ENCODE results near the gene SALL2.
"Not testable (repeated sequence)": the region's sequence is repeated elsewhere in the genome, so short reads cannot be mapped to it uniquely, and the experiment has no call there.

Gene SALL2

DNA sequence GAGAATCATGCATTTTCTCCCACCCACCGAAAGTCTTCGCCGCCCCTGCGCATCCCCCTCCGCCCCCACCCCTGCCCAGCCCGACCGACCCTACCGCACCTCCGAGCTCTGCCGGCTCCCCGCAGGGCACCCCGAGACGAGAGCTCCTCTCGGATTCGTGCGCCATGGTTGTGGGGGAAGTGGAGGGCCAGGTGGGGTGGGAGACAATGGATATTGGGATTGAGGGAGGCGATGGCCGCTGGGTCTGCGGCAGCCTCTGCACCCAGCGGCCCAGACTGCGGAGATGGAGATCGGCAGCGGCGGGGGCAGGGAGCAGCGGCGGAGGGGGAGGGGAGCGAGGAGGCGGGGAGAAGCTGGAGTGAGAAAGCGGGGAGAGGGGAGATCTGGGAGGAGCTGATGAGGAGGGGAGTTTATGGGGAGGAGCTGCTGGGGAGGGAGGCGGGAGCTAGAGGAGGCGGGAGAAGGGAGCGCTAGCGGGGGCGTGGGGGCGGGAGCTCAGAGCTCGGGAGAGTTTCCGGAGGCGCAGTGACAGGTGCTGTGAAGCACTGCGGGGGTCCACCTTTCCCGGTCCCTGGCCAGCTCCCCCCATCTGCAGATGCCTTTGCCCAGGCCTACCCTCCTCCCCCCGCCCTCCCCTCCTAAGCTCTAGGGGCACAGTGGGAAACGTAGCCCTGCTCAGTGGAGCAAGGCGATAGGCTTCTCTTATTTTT lies at the start of gene SALL2:
Gene SALL2, minus strand, starts transcription at position 385 of the 710 bp plus-strand sequence. Its CDS starts 219 bp downstream, at position 166.
- peak; percentile 74 for DNase-seq

- DNase-seq = peak; percentile 6
Measured at GRCh38 chr14:21575661-21576060, 49.5 kb upstream of the SALL2 start.

GRCh38 chr14:21572604-21573003 lies 46.5 kb upstream of the SALL2 start:
- DNase-seq = no peak

DNA sequence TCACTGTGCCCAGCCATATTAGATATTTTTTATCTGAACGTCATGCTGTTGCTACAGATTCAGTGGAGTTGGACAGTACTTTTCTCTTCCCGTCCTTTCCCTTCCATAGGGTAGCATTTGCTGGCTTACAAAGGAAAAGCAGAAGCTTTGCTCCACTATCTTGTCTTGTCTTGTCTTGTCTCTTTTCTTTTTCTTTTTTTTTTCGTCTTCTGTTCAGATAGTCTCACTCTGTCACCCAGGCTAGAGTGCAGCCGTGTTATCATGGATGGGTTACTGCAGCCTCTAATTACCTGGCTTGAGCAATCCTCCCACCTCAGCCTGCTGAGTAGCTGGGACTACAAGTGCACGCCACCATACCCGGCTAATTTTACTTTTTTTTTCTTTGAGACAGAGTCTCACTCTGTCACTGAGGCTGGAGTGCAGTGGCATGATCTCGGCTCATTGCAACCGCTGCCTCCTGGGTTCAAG lies 32.6 kb upstream of the SALL2 start:
- no peak for DNase-seq

DNA sequence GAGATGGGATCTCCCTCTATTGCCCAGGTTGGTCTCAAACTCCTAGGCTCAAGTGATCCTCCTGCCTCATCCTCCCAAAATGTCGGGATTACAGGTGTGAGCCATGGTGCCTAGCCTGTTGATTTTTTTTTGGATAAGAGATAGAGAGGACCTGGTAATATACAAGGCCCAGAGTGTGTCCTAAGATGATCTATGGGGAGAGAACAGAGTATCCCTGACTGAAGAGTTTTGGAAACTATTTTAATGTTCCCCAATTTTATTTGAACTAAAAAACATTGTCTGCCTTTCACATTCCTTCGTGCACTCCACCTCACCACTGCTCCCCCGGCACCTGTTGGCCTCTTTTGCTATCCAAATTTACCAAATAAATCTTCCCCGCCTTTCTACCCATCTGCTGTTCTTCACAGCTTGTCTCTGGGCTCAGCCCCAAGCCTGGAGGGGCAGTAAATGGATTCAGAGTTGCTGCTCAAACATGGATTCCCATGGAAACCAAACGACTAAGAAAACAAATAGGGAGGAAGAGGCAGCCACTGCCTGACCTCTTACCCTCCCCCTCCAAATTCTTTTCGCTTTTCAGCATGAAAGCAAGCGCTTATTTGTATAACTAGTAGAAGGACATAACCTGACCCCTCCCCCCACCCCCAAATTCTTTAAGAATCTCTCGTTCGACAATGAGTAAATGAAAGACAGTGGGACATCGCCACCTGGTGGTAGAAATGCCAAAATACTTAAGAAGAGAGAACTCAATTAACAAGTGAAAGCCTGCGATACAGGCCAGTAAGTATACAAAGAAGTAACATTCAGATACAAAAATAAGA lies 31.1 kb upstream of the SALL2 start:
- DNase-seq = peak; percentile 85

- no peak for DNase-seq
Measured at GRCh38 chr14:21556378-21557083, 30.4 kb upstream of the SALL2 start.

DNA sequence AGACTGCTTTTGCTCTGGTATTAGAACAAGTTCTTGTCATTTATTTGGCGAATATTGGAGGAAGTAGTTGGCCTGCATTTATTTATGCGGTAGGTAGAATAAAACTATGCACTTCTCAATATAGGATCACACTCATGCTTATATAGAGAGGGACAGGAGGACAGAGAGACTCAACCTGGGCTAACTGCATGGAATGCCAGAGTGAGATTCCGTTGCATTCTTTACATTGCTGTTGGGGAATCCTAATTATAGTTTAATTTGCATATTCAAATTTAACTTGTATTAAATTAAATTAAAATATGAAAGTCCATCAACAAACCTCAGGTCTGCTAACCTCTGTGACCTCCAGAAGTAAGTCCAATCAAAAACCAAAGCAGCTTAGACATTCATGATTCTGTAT lies 27.1 kb upstream of the SALL2 start:
- no peak for DNase-seq

- not testable (repeated sequence) for DNase-seq
Measured at GRCh38 chr14:21544588-21544987, 18.4 kb upstream of the SALL2 start.

- DNase-seq = no peak
Measured at GRCh38 chr14:21543963-21544362, 17.8 kb upstream of the SALL2 start.

- no peak for DNase-seq
Measured at GRCh38 chr14:21543521-21543960, 17.4 kb upstream of the SALL2 start.

GRCh38 chr14:21541413-21542074 lies 15.4 kb upstream of the SALL2 start:
- no peak for DNase-seq

- no peak for DNase-seq
Measured at GRCh38 chr14:21539189-21539940, 13.2 kb upstream of the SALL2 start.

GRCh38 chr14:21537090-21537424 lies 10.9 kb upstream of the SALL2 start:
- no peak for DNase-seq

- no peak for DNase-seq
Measured at GRCh38 chr14:21536418-21537089, 10.4 kb upstream of the SALL2 start.

DNA sequence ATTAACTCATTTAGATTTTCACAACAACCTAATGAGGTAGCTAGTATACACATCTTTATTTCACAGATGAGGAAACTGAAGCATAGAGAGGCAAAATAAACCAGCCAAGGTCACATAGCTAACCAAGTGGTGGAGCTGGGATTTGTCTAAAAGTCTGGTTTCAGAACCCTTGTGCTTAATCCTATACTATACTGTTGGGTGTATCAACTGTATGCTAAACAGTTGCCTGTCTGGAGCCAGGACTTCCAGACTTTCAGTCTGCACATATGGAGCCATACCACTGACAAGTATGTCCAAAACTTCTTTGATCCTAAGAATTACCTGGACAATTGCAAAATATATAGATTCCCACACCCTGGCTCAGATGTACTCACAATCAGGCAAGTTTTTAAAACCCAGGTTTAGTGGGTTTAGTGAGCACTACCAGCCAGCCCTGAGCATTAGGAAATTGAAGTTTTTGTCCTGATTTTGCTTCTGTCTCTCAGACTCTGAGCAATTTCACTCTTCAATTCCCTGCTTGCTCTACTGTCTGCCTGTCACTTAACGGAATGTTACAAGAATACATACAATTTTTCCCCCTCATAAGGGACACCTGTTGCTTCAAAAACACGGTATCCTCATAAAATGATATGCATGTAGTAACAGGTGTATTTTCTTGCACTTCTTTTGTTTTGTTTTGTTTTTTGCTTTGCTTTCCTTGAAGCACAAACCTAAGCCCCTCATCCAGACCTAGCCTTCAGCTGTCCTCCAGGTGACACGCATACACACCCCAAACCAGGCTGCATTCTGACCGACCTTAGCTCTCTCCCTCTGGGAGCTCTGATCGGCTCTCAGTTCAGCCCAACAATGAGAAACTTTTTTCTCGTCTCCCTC lies 9.6 kb upstream of the SALL2 start:
- no peak for DNase-seq

DNA sequence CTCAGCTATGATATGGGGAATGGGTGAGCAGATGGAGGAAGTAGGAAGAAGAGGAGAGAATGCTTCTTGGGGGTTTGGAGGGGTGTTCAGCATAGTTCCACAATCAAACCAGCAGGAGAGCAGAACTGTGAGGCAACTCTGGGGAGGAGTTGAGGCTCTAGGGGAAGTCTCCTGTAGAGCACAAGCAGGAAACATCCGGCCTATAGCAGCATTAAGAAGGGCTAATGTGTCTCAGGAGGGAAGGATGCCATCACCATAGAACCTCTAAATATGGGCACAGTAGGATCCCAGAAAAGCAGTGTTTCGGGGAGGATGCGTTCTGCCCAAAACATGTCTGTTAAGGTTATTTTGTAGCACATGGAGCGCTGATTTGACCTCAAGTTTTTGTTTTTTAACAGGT lies 8.4 kb upstream of the SALL2 start:
- DNase-seq = no peak

GRCh38 chr14:21533294-21533693 lies 7.1 kb upstream of the SALL2 start:
- DNase-seq = no peak

DNA sequence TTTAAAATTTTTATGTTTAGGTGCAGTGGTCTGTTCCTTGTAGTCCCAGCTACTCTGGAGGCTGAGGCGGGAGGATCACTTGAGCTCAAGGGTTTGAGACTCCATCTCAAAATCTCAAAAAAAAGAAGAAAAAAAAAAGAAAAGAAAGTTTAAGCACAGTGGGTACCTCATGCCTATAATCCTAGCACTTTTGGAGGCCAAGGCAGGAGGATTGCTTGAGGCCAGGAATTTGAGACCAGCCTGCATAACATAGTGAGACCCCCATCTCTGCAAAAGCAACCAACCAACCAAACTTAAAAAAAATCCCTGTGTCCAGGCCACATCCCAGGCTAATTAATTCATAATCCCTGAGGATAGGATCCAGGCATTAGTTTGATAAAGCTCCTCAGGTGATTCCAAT lies 3.4 kb upstream of the SALL2 start:
- DNase-seq = no peak

GRCh38 chr14:21528381-21529348 lies 2.5 kb upstream of the SALL2 start:
- no peak for DNase-seq
